C4-2B (cell line): ENCODE measurements around the gene DNAH2.

Source experiments
- CTCF ChIP-seq: fragments of 450-650 bp; conservative IDR thresholded peaks from 2 replicates; pipeline ENCODE4 v1.5.1; 2017; ENCODE audit warnings: mild to moderate bottlenecking
- ZFX ChIP-seq: fragments of 450-650 bp; IDR thresholded peaks from 2 replicates; pipeline ENCODE4 v1.6.1; 2017

- TF ChIP-seq CTCF, result no peak
- no peak for TF ChIP-seq ZFX
Measured at GRCh38 chr17:7763919-7764318, 46.4 kb downstream of the DNAH2 start.
